ENCODE results near the gene PTPRF.

PTPRF gene

DNA sequence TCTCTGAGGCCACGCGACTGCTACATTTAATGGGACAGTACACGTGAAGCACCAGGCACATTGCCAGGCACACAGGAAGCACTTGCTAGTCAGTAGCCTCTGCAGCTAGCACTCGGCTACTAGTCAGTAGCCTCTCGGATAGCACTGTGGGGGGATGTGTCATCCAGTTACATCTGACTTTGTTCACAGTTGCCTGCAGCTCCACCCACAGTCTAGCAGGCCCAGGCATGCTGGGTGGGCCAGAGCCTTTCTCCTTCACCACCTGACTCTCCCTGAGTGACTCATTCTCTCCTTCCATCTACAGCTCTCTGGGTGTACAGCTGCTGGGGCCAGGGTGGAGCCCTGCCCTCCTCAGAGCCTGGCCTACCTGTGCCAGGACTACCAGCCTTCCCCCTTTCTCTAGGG is 51.5 kb downstream of the PTPRF start:
- no peak for DNase-seq (ENCODE audit: low read depth)

DNA sequence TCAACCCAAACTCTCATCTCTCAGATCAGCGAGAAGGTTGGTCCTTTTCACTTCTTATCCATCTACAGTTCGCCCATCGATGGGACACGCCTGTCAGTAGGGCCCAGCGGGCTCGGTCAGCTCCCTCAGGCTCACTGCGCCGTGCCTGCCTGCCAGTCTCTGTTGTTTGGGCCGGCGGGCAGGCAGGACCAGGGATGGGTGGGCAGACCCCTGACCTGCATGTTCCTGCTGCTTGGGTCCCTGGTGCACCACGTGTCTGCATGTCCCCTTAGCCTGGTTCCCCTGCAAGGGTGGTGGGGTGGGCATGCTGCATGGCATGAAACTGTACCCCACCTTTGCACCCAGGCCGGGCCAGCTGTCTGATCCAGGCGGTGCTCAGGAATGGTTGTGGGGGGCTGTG is 52.4 kb downstream of the PTPRF start:
- no peak for DNase-seq (ENCODE audit: low read depth)

DNA sequence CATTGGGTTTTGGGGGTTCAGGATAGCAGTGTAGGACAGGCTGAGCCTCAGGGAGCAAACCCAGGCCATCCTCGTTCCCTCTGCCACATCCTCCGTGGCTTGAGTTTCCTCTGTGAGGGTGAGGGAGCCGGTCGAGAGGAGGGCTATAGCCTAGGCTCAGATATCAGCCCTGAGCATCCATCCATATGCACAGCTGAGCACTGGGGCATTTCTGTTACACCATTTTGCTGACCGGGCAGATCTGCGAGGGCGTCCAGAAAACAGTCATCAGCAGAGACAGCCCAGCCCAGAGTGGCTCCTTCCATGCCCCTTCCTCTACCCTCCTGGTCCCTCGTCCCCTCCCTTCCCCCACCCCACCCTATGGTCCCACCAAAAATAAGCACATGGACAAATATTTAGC is 53.5 kb downstream of the PTPRF start:
- no peak for DNase-seq (ENCODE audit: low read depth)

DNA sequence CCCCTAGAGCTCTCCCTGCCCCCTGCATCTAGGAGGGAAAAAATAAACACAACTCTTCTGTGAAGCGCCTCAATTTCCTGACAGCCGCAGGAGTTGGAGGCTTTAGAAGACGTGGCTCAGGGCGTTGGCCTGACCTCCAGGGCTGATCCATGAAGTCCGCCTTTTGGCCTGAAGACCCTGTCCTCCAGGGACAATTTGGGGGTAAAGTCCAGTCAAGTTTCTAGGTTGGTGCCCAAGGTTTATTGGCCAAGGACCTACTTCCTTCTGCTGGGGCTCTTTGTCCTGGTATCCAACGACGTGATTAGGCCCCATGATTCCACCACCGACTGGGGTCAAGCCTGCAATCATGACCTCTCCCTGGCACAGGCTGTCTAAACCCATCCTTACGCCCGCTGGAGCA is 54.9 kb downstream of the PTPRF start:
- no peak for DNase-seq (ENCODE audit: low read depth)

DNA sequence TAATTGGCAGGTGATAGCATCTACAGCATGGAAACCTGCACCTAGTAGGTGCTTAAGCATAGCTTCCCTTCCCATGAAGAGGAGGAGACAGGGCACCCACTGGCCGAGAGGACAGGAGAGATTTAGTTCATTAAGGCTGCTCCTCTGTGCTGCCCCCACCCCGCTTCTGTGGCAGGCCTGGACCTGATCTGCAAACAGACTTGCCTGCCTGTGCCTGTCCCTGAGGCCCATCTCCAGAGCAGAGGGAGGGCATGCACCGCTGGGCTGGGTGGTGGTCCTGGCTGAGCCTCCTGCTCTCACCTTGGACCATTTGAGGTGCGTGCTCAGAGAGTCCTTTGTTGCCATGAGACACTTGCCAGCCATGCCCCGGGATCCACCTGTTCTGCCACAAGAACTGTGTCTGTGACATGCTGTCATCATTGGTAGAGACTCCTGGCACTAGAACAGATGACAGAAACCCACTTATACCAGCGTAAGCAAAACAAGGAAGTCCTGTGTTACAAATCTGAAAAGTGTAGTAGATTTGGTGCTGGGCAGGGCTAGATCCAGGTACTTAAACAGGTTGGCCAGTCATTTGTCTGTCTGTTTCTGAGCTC is 55.6 kb downstream of the PTPRF start:
- DNase-seq (ENCODE audit: low read depth) = no peak

DNA sequence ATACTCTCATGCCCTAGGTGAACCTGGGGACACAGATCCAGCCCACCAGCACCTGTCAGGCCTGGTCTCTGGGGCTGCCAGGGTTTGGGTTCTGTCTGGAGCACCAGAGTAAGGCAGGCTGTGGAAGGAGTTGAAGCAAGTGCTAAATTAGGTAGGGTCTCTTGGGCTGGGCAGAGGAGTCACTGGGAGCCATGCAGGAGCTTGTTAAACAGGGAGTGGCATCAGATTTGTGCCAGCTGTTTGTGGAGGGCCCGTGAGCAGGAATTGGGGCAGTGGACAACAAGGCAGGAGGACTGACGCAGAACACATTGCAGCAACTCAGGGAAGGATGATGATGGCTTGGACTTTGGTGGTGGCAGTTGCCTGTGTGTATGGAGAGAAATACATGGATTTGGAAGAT is 56.3 kb downstream of the PTPRF start:
- no peak for DNase-seq (ENCODE audit: low read depth)

DNA sequence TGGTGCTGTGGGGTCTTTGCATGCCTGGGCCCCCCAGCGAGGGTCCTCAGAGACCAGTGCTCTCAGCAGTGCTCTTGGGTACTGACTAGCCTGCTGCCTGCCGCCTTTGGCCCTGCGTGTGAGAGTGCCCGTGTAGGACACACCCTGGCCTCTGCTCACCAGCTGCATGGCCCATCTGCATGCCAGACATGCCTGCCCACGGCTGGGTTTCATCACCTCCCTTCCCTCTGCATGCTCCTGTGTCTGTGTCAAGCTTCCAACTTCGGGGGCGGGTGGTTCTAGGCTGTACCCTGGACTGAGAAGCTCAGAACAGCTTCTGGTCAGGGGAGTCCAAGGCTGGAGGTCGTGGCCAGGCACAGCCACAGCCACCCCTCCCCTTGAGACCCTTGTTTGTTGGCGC is 56.9 kb downstream of the PTPRF start:
- no peak for DNase-seq (ENCODE audit: low read depth)

DNA sequence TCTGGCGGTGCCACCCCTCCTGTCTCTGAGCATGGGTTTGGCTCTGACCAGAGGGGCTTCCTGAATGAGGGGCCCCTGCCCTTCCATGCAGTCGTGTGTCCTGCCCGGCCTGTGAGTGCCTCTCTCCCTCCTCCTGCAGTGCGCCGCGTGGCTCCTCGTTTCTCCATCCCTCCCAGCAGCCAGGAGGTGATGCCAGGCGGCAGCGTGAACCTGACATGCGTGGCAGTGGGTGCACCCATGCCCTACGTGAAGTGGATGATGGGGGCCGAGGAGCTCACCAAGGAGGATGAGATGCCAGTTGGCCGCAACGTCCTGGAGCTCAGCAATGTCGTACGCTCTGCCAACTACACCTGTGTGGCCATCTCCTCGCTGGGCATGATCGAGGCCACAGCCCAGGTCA is 57.9 kb downstream of the PTPRF start:
- DNase-seq (ENCODE audit: low read depth) = no peak

DNA sequence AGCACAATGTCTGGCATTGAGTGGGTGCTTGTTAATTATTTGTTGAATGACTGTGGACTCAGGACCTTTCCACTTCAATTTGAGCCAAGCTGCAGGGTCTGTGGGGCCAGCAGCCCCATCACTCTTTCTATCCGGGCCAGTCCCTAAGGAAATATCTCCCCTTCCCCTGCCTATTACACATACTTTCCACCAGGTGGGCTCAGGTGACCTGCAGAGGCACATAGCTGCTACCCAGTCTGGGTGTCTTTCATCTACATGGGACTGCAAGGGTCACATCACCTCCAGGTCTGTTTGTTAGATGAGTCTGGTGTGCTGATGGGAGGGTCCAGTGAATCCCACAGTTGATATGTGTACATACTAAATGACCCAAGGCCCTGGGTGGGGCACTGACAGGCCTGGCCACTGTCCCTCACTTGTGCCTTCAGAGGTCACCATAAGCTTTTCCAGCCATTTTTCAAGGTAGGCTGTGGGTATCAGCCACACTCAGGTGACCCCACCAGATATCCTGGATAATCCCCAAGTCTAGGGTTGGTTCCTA is 59.8 kb downstream of the PTPRF start:
- no peak for DNase-seq (ENCODE audit: low read depth)

DNA sequence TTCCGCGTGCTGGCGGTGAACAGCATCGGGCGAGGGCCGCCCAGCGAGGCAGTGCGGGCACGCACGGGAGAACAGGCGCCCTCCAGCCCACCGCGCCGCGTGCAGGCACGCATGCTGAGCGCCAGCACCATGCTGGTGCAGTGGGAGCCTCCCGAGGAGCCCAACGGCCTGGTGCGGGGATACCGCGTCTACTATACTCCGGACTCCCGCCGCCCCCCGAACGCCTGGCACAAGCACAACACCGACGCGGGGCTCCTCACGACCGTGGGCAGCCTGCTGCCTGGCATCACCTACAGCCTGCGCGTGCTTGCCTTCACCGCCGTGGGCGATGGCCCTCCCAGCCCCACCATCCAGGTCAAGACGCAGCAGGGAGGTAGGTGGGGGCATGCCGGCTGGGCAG is 60.5 kb downstream of the PTPRF start:
- DNase-seq (ENCODE audit: low read depth) = no peak

DNA sequence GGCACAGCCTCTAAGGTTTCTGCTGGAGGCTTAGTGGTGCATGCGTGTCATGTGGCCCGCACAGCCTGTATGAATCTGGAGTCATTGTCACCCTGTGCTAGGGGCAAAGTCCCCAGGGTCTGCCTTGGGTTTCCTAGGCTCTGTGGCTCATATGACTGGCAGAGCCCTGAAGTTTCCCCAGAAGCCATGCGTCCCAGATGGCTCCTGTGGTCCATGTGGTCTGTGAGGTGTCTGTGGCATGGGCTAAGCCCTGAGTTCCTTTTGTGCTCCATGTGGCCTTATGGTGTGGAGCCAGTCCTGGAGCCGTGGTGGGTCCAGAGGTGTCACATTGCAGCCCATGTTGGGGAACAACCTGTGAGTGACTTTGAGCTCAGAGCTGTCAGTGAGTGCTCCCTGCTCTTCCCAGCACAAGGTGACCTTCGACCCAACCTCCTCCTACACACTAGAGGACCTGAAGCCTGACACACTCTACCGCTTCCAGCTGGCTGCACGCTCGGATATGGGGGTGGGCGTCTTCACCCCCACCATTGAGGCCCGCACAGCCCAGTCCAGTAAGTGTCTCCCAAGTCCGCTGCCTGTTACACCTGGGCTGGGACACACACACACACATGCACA is 61.5 kb downstream of the PTPRF start:
- DNase-seq (ENCODE audit: low read depth) = no peak

DNA sequence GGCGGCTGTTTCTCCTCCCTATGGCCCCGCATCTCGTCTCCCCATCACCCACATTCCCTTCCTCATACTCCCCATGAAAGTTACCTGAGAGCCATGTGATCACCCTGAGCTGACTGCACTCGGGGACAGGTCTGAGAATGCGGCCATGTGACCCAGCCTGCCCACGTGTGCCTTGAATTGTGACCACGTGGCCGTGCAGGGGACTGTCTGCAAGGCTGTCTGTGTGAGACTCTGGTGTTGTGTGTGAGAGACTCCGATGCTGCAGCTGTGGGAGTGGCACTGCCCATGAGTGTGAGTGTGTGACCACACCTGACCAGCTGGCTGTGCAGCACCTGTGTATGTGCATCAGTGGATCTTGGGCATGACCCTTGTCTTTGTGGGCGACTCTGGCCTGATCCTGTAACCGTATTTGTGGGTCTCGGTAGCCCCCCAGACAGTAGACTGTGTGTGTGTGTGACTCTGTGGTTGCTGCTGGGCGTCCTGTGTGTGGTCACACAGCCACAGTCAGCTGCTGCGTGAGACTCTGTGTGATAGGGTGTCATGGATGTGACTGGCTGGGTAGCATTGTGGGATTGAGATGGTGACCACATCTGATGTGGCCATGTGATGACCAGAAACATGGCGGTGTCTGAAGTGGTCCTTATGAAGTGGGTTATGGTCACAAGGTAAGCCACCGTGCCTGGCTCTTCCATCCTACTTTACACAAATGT is 62.4 kb downstream of the PTPRF start:
- DNase-seq (ENCODE audit: low read depth) = no peak

DNA sequence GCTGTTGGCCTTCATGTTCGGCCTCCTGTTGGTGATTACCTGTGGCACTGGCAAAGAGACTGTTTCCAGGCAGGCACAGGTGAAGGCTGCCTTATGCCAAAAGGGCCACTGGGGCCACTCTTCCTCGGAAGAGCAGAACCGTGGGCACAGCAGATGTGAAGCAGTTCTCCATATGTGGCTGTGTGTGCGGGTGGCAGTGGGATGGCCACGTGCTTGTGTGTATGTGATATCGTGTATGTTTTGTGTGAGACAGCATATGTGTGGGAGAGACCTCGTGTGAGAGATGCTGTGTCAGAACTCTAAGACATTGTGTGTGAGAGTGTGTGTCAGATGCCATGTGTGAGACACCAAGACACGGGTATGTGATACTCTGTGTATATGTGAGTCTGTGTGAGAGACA is 65.9 kb downstream of the PTPRF start:
- DNase-seq (ENCODE audit: low read depth) = no peak

DNA sequence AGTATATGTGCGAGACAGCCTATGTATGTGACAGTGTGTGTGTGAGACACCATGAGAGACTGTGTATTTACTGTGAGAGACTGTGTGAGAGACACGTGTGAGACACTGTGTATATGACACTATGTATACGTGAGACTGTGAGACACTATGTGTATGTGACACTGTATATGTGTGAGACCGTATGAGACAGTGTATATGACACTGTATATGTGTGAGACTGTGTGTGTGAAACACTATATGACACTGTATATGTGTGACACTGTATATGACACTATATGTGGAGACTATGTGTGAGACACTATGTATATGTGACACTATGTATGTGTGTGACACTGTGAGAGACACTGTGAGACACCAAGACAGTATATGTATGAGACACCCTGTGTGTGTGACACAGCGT is 66.3 kb downstream of the PTPRF start:
- no peak for DNase-seq (ENCODE audit: low read depth)

DNA sequence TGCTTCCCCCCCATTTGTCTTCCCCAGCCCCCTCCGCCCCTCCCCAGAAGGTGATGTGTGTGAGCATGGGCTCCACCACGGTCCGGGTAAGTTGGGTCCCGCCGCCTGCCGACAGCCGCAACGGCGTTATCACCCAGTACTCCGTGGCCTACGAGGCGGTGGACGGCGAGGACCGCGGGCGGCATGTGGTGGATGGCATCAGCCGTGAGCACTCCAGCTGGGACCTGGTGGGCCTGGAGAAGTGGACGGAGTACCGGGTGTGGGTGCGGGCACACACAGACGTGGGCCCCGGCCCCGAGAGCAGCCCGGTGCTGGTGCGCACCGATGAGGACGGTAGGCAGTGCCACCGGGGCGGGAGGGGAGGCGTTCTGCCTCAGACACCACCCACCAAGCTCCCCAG is 67.0 kb downstream of the PTPRF start:
- no peak for DNase-seq (ENCODE audit: low read depth)

DNA sequence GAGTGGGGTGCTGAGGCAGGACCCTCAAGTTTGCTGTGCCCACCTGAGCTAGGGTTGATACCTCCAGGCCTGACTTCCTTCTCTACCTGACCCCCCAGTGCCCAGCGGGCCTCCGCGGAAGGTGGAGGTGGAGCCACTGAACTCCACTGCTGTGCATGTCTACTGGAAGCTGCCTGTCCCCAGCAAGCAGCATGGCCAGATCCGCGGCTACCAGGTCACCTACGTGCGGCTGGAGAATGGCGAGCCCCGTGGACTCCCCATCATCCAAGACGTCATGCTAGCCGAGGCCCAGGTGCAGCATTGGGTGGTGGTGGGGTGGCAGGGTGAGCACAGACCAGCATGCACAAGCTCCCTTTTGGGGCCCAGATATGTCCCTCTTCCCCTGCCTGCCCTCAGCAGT is 67.9 kb downstream of the PTPRF start:
- no peak for DNase-seq (ENCODE audit: low read depth)

DNA sequence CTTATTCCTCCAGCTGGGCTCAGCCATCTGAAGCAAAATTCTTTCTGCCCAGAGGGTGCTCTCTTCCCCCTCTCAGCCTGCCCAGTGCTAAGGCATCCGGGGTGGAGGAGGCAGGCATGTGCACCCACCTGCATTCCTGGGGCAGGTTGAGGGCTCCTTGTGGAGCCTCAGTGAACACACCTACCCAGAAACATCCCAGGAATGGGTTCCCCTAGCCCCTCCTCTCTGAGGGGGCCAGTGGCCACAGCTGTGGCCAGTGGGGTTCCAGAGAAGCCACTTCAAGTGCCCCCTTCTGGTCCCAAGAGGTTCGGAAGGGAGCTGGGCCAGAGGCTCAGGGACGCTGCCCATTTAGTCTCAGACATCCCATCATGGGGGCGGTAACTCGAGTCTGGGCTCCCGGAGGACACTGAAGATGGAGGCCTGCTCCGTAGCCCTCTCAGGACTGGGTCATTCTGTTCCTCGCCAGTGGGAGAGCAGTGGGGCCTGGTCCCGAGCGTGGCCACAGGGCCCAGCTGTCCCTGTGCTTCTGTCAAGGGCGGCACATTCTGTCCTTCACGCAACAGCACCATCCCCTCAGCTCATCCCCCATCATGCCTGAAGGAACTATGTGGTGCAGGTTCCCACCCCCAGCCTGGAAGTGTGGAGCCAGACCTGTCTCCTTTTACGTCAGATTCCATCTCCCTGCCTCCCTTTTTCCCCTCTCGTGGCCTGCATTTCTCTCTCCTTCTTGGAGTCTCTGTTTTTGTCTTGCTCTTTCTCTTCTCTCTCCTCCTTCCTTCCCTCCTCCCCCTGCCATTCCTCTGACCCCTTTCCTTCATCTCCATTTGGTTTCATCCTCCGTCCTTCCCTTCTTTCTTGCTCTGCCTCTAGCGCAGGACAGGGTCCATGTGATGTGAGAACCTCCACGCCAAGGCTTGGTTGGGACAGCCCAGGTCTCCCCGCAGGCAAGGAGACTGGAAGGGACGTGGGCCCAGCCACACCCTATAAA is 69.6 kb downstream of the PTPRF start:
- DNase-seq (ENCODE audit: low read depth) = no peak

DNA sequence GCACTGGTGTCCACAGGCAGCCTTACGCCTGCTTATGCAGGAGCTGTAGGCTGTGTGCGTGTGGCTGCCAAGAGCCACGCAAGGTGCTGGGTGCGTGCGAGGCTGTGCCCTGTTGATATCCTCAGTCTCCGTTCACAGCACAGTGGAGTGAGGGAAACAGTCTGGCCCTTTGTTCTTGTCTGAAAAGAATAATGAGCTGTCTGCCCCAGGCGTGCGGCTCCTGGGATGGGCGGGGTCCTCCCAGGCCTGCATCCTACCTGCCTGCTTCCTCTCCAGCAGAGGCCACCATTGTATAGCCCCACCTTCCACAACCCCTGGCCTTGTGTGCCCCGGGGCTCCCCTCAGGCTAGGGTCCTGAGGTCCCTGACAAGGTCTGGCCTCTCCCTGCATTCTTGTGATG is 72.3 kb downstream of the PTPRF start:
- no peak for DNase-seq (ENCODE audit: low read depth)

DNA sequence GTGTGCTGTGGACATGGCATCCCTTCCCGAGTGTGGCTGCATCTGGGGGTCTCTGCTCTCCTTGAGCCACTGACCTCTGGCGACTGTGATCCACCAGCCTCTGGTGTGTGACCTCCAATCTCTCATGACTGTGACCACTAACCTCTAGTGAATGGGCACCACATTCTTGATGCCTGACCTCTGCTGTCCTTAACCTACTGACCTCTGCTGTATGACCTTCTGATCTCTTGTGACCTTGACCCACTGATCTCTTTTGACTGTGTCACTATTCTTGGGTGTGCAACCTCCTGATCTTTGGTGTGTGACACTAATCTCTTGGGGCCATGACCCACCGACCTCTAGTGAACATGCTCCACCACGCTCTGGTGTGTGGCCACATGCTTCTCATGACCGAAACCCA is 73.5 kb downstream of the PTPRF start:
- no peak for DNase-seq (ENCODE audit: low read depth)

DNA sequence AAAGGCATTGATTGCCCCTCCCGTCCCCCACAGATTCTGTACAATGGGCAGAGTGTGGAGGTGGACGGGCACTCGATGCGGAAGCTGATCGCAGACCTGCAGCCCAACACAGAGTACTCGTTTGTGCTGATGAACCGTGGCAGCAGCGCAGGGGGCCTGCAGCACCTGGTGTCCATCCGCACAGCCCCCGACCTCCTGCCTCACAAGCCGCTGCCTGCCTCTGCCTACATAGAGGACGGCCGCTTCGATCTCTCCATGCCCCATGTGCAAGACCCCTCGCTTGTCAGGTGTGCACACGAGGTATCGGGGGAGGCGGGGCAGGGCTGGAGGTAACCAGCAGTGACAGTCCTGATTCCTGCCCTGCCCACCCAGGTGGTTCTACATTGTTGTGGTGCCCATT is 74.5 kb downstream of the PTPRF start:
- no peak for DNase-seq (ENCODE audit: low read depth)

DNA sequence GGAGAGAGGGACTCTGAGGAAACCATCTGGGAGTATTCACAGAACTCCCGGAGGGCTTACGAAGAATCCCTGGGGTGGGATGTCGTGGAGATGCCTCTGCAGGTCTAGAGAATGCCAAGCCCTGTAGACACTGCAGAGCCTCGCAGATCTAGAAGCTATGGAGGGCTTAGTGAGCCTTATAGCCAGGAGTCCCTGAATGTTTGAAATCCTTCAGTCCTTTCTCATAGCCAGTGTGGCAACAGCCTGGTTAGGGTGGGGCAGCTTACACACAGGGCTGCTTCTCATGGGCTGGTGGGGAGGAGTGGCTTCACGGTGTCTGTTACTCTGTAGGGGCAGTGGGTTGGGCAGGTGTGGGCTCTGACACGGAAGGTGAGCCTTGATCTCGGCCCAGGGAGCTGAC is 75.1 kb downstream of the PTPRF start:
- DNase-seq (ENCODE audit: low read depth) = no peak

DNA sequence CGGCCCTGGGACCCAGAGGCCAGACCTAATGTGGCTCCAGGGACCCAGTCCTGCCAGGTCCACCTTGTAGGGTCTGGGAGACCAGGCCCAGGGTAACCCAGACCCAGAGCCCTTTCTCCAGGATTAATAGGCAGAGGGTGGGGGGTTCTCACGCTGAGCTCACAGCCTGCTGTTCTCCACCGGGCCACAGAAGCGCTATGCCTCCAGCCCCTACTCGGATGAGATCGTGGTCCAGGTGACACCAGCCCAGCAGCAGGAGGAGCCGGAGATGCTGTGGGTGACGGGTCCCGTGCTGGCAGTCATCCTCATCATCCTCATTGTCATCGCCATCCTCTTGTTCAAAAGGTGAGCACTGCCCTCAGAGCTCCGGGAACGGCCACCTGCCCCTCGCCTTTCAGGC is 75.9 kb downstream of the PTPRF start:
- DNase-seq (ENCODE audit: low read depth) = no peak

Measured in stimulated activated CD8-positive, alpha-beta memory T cell treated with anti-CD3 and anti-CD28 coated beads, Interleukin-12 subunit alpha, Interleukin-12 subunit beta, amount 100 ng/mL, for 1 hour (primary cell).